GM12873 (cell line): ENCODE results near the gene SPIRE1.

Experiments used
- TF ChIP-seq, protein P1 (sequence below): IDR thresholded peaks from 2 replicates; pipeline ENCODE4 v1.5.1; 2012; ENCODE audit warnings: low read depth, mild to moderate bottlenecking, moderate library complexity, low read length, control low read depth; ENCODE audit not compliant: insufficient read depth; ENCODE audit errors: missing control alignments

The SPIRE1 gene

DNA sequence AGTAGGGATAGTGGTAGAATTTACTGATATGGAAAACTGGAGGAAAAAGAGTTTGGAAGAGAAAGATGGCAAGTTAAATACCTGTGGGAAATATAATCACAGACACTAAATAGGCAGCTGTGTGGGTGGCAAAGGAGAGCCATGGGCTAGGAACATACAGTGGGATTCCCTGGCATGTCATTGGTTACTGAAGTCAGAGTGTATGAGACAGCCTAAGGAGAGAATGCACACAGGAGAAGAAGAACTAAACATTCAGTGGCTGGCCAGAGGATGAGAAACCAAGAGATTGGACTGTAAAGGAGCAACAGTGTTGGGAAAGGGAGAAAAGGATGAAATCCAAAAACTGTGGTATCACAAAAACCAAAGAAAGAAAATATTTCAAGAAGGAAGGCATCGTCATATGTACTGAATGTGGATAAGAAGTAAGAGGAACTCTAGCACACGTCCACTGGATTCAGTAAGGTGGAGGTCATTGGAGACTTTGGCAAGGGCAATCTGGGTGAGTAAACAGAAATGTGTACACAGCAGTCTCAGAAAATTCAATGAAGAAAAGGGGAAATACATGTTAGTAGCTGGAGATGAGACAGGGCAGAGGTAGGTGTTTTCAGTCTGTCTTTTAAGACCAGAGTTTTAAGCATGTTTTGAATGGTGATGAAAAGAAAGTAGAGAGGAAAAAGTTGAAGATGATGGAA is 83.3 kb downstream of the SPIRE1 start:
- TF ChIP-seq, protein P1, sequence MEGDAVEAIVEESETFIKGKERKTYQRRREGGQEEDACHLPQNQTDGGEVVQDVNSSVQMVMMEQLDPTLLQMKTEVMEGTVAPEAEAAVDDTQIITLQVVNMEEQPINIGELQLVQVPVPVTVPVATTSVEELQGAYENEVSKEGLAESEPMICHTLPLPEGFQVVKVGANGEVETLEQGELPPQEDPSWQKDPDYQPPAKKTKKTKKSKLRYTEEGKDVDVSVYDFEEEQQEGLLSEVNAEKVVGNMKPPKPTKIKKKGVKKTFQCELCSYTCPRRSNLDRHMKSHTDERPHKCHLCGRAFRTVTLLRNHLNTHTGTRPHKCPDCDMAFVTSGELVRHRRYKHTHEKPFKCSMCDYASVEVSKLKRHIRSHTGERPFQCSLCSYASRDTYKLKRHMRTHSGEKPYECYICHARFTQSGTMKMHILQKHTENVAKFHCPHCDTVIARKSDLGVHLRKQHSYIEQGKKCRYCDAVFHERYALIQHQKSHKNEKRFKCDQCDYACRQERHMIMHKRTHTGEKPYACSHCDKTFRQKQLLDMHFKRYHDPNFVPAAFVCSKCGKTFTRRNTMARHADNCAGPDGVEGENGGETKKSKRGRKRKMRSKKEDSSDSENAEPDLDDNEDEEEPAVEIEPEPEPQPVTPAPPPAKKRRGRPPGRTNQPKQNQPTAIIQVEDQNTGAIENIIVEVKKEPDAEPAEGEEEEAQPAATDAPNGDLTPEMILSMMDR, result no peak

GRCh38 chr18:12571630-12572029 is 86.3 kb downstream of the SPIRE1 start:
- TF ChIP-seq, protein P1, result no peak

DNA sequence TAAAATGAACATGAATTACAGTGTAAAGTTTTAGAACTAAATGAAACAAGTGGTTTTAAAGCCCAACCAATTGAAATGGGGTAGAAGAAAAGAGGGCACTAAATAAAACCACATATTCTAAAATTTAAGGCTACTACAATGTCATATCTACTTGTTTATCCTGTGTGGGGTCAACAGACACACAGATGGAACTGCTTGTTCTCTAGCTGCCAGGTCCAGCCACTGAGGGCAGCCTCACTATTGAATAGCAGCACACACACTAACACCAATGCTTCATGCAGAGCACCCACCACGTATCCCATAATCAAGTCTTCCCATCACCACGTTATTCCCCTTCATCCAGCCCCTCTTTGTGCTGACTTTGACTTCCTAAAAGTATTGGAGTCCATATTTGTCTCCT is 88.1 kb downstream of the SPIRE1 start:
- TF ChIP-seq, protein P1, result no peak

GRCh38 chr18:12567849-12568248 is 90.1 kb downstream of the SPIRE1 start:
- TF ChIP-seq, protein P1, result no peak

DNA sequence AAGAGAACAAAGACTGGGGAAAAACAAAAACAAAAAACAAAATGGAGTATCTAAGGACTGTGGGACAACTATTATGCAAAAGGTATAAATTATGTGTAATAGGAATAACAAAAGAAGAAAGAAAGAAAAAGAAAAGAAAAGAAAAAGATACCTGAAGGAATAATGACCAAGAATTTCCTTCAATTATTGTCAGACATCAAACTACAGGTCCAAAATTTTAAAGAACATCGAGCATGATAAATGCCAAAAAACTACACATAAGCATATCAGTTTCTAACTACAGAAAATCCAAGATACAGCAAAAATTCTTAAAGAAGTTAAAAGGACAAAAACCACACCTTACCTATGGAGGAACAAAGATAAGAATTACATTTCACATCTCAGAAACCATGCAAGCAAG is 93.0 kb downstream of the SPIRE1 start:
- TF ChIP-seq, protein P1, result no peak

DNA sequence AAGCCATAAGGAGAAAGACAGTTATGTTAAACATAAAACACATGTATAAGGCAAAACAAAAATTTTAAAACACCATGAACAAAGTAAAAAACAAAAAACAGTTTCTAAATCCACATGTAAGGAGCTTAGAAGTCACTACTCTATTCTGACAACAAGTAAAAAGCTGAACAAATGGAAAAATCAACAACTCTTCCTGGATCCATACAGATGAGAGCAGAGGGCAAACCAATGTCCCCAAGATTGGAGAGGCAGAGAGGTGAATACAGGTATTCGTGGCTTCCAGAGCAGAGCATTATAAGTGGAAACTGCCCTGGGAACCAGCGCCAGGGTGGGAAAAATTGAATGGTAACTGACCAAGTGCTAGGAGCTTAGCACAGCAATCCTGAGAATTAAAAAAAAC is 93.5 kb downstream of the SPIRE1 start:
- TF ChIP-seq, protein P1, result no peak

GRCh38 chr18:12559319-12559718 is 98.6 kb downstream of the SPIRE1 start:
- TF ChIP-seq, protein P1, result no peak
